MM.1S (cell line): Measurements from ENCODE around the gene CDT1.

ENCODE experiments used
- EZH2 ChIP-seq: fragments of 300-600 bp; sonication (generic); optimal IDR thresholded peaks from 2 replicates; pipeline ENCODE3; 2017; ENCODE audit warnings: low read depth, mild to moderate bottlenecking, antibody characterized with exemption, low read length, mixed read lengths
- TF ChIP-seq, protein P1 (sequence below): fragments of 300-600 bp; sonication (generic); IDR thresholded peaks from 2 replicates; pipeline ENCODE4 v1.5.1; 2016; ENCODE audit warnings: antibody characterized with exemption, low read length, mixed read lengths

DNA sequence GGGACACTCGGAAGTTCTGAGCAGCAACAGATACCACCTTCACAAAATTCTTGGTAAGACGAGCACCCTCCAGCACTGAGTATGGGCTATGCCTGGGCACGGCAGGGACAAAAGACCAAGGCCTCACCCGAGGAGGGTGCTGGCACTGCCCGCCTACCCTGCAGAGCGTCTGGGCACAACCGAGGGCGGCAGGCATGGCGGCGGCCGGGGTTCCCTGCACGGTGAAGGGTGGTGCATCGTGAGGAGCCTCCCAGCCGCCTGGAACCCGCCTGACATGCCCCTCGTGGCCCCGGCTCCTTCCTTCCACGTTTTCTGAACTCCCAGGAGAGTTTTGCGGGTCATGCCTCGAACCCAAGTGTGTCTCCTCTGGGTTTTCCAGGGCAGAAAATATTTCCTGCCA lies 34.2 kb downstream of the CDT1 start:
- TF ChIP-seq, protein P1, sequence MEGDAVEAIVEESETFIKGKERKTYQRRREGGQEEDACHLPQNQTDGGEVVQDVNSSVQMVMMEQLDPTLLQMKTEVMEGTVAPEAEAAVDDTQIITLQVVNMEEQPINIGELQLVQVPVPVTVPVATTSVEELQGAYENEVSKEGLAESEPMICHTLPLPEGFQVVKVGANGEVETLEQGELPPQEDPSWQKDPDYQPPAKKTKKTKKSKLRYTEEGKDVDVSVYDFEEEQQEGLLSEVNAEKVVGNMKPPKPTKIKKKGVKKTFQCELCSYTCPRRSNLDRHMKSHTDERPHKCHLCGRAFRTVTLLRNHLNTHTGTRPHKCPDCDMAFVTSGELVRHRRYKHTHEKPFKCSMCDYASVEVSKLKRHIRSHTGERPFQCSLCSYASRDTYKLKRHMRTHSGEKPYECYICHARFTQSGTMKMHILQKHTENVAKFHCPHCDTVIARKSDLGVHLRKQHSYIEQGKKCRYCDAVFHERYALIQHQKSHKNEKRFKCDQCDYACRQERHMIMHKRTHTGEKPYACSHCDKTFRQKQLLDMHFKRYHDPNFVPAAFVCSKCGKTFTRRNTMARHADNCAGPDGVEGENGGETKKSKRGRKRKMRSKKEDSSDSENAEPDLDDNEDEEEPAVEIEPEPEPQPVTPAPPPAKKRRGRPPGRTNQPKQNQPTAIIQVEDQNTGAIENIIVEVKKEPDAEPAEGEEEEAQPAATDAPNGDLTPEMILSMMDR: no peak
- TF ChIP-seq EZH2: no peak
